ENCODE results near the gene ADCY2. TPM values are rescaled to one million over a fixed set of nuclear protein-coding genes. Genes with fewer than 3 reads are reported as not detected.

ADCY2 gene
- total RNA-seq, 1 donor from 2014 or later: 0.59 TPM

- no peak for ATAC-seq
- Histone ChIP-seq H3K27me3 (ENCODE audit: low read depth) (peaks cover 6% of the 10 kb centered on the region), H3K4me1 (no peaks in the 10 kb centered on the region), H3K9me3 (no peaks in the 10 kb centered on the region), H3K4me3 (no peak overlapping the region), H3K36me3 (no peaks in the 10 kb centered on the region), H3K27ac (no peak overlapping the region)
- intact Hi-C loops (cut with DNase I): no loop called here
- TF ChIP-seq CTCF (IDR thresholded peaks at IDR 0.05): no peak
- no peak for DNase-seq
Measured at GRCh38 chr5:7753596-7753995, 357.7 kb downstream of the ADCY2 start.

GRCh38 chr5:7754490-7754889 lies 358.6 kb downstream of the ADCY2 start:
- ATAC-seq (no peak), DNase-seq (no peak)
- intact Hi-C loops (cut with DNase I): no loop called here
- H3K36me3 ChIP-seq: no peaks in the 10 kb centered on the region
- H3K9me3 ChIP-seq: no peaks in the 10 kb centered on the region
- TF ChIP-seq CTCF (IDR thresholded peaks at IDR 0.05): no peak
- no peak overlapping the region for H3K4me3 ChIP-seq
- H3K27me3 ChIP-seq (ENCODE audit: low read depth): peaks cover 6% of the 10 kb centered on the region
- H3K4me1 ChIP-seq: no peaks in the 10 kb centered on the region
- H3K27ac ChIP-seq: no peak overlapping the region

GRCh38 chr5:7754997-7755596 lies 359.2 kb downstream of the ADCY2 start:
- intact Hi-C loops (cut with DNase I): no loop called here
- no peaks in the 10 kb centered on the region for H3K4me1 ChIP-seq
- peak; percentile 68 for DNase-seq
- no peak overlapping the region for H3K27ac ChIP-seq
- no peak overlapping the region for H3K4me3 ChIP-seq
- peak; percentile 88 to 92 for ATAC-seq
- no peaks in the 10 kb centered on the region for H3K36me3 ChIP-seq
- H3K9me3 ChIP-seq: no peaks in the 10 kb centered on the region
- H3K27me3 ChIP-seq (ENCODE audit: low read depth): peaks cover 6% of the 10 kb centered on the region
- peak; percentile 69 for TF ChIP-seq CTCF (IDR thresholded peaks at IDR 0.05)

GRCh38 chr5:7755958-7756357 lies 360.0 kb downstream of the ADCY2 start:
- Histone ChIP-seq H3K9me3 (no peaks in the 10 kb centered on the region), H3K4me3 (no peak overlapping the region), H3K27ac (no peak overlapping the region), H3K4me1 (no peaks in the 10 kb centered on the region), H3K36me3 (no peaks in the 10 kb centered on the region), H3K27me3 (ENCODE audit: low read depth) (peaks cover 6% of the 10 kb centered on the region)
- intact Hi-C loops (cut with DNase I): no loop called here
- ATAC-seq (no peak), DNase-seq (no peak)
- no peak for TF ChIP-seq CTCF (IDR thresholded peaks at IDR 0.05)

- H3K4me1 ChIP-seq: no peaks in the 10 kb centered on the region
- no peak overlapping the region for H3K27ac ChIP-seq
- DNase-seq (no peak), ATAC-seq (peak in 1 of 2 donors; percentile 70)
- H3K9me3 ChIP-seq: no peaks in the 10 kb centered on the region
- no peaks in the 10 kb centered on the region for H3K36me3 ChIP-seq
- no peak for TF ChIP-seq CTCF (IDR thresholded peaks at IDR 0.05)
- peaks cover 6% of the 10 kb centered on the region for H3K27me3 ChIP-seq (ENCODE audit: low read depth)
- intact Hi-C loops (cut with DNase I): no loop called here
- H3K4me3 ChIP-seq: no peak overlapping the region
Measured at GRCh38 chr5:7756453-7756852, 360.5 kb downstream of the ADCY2 start.
